ENCODE results near the gene TRAF1. TPM values are rescaled to one million over a fixed set of nuclear protein-coding genes. Genes with fewer than 3 reads are reported as not detected.

The TRAF1 gene
- total RNA-seq, 3 donors from 2014 or later: 4.9 to 8.6 (median 7.3) TPM

DNA sequence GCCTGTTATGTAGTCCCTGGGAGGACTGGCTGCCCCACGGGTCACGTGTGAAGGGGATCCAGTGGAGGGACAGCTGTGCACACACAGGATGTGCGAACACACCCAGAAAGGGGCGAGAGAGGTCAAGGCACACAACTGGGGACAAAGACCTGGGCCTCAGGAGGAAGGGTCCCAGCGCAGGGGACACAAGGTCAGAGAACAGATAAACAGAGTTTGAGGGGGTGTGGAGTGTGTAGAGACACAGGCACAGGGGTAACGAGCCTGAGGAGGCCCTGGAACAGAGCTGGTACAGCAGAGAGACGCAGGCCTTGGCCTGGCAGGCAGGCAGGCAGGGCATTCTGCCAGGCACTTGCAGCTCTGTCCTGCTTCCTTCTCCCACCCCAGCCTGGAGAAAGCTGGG is 69.1 kb downstream of the TRAF1 start:
- Histone ChIP-seq H3K9me3 (no peaks in the 10 kb centered on the region), H3K4me1 (no peaks in the 10 kb centered on the region), H3K27me3 (no peaks in the 10 kb centered on the region), H3K27ac (peak overlapping the region in 1 of 2 donors; percentile 13), H3K4me3 (no peak overlapping the region), H3K36me3 (no peaks in the 10 kb centered on the region)
- no peak for TF ChIP-seq POLR2AphosphoS5 (IDR thresholded peaks at IDR 0.05)
- TF ChIP-seq POLR2A (IDR thresholded peaks at IDR 0.05): no peak
- TF ChIP-seq, protein P1, sequence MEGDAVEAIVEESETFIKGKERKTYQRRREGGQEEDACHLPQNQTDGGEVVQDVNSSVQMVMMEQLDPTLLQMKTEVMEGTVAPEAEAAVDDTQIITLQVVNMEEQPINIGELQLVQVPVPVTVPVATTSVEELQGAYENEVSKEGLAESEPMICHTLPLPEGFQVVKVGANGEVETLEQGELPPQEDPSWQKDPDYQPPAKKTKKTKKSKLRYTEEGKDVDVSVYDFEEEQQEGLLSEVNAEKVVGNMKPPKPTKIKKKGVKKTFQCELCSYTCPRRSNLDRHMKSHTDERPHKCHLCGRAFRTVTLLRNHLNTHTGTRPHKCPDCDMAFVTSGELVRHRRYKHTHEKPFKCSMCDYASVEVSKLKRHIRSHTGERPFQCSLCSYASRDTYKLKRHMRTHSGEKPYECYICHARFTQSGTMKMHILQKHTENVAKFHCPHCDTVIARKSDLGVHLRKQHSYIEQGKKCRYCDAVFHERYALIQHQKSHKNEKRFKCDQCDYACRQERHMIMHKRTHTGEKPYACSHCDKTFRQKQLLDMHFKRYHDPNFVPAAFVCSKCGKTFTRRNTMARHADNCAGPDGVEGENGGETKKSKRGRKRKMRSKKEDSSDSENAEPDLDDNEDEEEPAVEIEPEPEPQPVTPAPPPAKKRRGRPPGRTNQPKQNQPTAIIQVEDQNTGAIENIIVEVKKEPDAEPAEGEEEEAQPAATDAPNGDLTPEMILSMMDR (IDR thresholded peaks at IDR 0.05): no peak
- intact Hi-C loops (cut with DNase I; ENCODE audit: low total_unique reads): no loop called here
- no peak for DNase-seq (ENCODE audit: low spot score in 2 of 2)

DNA sequence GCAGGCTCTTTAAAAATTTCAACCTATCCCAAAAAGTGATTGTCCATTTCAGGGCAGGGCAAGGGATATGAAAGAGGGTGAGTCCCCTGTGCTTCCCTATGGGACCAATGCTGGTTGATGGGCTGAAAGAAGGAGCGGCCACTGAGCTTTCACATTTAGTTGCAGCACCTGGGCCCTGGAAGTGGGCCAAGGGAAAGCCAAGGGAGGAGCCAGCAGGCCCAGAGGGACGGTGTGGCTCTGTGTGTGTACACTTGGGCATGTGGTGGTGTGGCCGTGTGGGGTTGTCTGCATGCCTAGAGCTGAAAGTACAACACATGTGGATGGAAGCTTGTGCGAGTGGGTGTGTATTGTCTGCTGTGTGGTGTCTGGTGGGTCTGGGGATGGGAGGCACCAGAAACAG is 69.9 kb downstream of the TRAF1 start:
- Histone ChIP-seq H3K4me1 (no peaks in the 10 kb centered on the region), H3K9me3 (no peaks in the 10 kb centered on the region), H3K36me3 (no peaks in the 10 kb centered on the region), H3K27me3 (no peaks in the 10 kb centered on the region), H3K27ac (no peak overlapping the region), H3K4me3 (no peak overlapping the region)
- intact Hi-C loops (cut with DNase I; ENCODE audit: low total_unique reads): no loop called here
- TF ChIP-seq, protein P1 (IDR thresholded peaks at IDR 0.05): no peak
- peak; percentile 55 to 79 for DNase-seq (ENCODE audit: low spot score in 2 of 2)

DNA sequence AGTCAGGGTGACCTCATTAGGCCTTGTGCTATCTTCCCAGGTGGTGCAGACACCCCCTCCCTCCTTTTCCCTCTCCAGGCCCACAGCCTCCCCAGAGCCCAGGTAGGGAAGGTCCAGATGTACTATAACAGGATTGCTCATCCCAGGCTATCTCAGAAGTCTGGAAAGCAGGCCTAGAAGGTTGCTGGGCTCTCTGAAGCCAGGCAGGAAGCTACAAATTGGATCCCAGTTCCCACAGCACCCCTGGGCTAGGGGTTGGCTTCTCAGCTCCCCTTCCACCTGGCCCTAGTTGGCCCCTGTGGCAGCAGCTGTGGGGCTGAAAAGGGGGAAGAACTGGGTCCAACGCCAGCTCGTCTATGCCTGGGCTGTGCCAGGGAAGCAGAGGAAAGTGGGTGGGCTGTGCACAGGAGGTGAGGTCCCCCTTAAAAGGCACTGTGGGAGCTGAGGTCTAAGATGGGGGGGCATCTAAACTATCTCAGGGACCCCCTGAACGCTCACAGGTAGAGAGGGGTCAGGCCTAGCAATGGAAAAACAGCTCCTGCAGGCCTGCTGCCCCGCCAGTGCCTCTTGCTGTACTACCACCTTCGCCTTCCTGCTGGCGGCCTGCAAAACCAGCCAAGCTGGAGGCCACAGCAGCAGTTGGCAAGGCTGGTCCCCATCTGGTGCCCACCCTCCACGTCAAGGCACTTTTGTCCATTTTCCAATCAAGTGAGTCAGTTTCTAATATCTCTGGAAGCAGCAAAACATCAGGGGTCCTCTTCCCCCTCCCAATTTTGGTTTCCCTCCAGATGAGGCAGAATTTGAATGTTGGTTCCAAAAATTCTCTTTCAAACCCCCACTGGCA is 70.5 kb downstream of the TRAF1 start:
- Histone ChIP-seq H3K27me3 (no peaks in the 10 kb centered on the region), H3K36me3 (no peaks in the 10 kb centered on the region), H3K27ac (no peak overlapping the region), H3K9me3 (no peaks in the 10 kb centered on the region), H3K4me3 (no peak overlapping the region), H3K4me1 (no peaks in the 10 kb centered on the region)
- DNase-seq (ENCODE audit: low spot score in 2 of 2): no peak
- intact Hi-C loops (cut with DNase I; ENCODE audit: low total_unique reads): no loop called here
- TF ChIP-seq, protein P1 (IDR thresholded peaks at IDR 0.05): no peak
- TF ChIP-seq POLR2AphosphoS5 (IDR thresholded peaks at IDR 0.05) (no peak), POLR2A (IDR thresholded peaks at IDR 0.05) (no peak)

DNA sequence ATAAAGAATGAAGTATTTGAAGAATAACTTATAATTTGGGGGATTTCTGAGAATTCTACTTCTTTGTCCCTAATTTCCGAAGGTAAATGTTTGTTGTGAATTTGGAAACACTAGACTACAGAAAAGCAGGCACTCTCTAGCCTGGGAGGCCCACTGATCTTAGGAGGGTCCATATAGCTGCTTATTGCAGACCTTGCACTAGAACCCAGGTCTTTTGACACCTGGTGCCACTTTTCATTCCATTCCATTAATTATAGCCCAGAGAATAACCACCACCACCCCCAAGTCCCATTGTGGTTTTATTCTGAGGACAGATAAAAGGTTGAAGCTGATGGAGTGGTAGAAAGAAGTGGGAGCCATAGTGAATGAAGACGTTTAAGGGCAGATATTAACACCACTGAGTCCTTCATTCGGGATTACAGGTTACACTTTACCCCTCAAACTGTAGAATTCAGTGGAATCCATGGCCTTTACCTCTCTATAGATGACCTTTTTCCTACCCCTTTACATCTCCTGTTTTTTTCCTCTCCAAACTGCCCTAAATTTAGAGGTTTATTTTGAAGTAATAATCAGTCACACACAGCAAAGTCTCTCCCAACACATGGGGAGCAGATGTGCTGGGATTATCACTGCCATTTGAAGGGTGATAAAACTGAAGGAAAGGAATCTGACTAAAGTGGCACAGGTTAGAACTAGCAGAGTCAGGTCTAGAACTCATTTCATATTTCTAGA is 71.8 kb downstream of the TRAF1 start:
- no peaks in the 10 kb centered on the region for H3K27me3 ChIP-seq
- no peak overlapping the region for H3K4me3 ChIP-seq
- TF ChIP-seq, protein P1 (IDR thresholded peaks at IDR 0.05): no peak
- TF ChIP-seq POLR2AphosphoS5 (IDR thresholded peaks at IDR 0.05): no peak
- TF ChIP-seq POLR2A (IDR thresholded peaks at IDR 0.05): no peak
- no peaks in the 10 kb centered on the region for H3K36me3 ChIP-seq
- no peak for DNase-seq (ENCODE audit: low spot score in 2 of 2)
- H3K9me3 ChIP-seq: no peaks in the 10 kb centered on the region
- H3K27ac ChIP-seq: no peak overlapping the region
- intact Hi-C loops (cut with DNase I; ENCODE audit: low total_unique reads): no loop called here
- no peaks in the 10 kb centered on the region for H3K4me1 ChIP-seq

DNA sequence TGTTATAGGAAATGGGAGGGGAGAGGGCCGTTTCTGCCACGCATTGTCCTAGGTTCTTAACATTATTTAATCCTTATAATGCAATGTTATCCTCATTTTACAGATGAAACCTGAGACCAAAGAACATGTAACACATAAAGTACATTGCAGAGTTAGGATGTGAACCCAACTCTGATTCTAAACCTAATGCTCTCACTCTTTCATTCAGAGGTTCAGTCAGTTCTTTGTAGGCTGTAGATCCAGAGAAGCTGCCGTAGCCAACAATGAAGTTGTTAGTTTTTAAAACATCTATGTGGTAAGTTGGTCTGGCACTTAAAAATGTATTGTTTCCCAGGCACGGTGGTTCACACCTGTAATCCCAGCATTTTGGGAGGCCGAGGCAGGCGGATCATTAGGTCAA is 73.4 kb downstream of the TRAF1 start:
- no peak for DNase-seq (ENCODE audit: low spot score in 2 of 2)
- H3K9me3 ChIP-seq: no peaks in the 10 kb centered on the region
- H3K36me3 ChIP-seq: no peaks in the 10 kb centered on the region
- no peaks in the 10 kb centered on the region for H3K27me3 ChIP-seq
- intact Hi-C loops (cut with DNase I; ENCODE audit: low total_unique reads): no loop called here
- no peak overlapping the region for H3K4me3 ChIP-seq
- H3K27ac ChIP-seq: no peak overlapping the region
- no peak for TF ChIP-seq POLR2AphosphoS5 (IDR thresholded peaks at IDR 0.05)
- no peak for TF ChIP-seq POLR2A (IDR thresholded peaks at IDR 0.05)
- TF ChIP-seq, protein P1 (IDR thresholded peaks at IDR 0.05): no peak
- H3K4me1 ChIP-seq: no peaks in the 10 kb centered on the region

All from breast epithelium (tissue), 4 donors.